Measurements from ENCODE around the gene MFSD6L. TPM values are rescaled to one million over a fixed set of nuclear protein-coding genes. Genes with fewer than 3 reads are reported as not detected.

Gene MFSD6L
- total and polyA plus RNA-seq, 2 of the 13 experiments (the other 11 are each of a cell fraction or from before 2014, with no cell fraction given): not detected

- FAIRE-seq (no peak), DNase-seq (ENCODE audit: low spot score) (peak; percentile 31)
Measured at GRCh38 chr17:8803531-8804420, 4.6 kb upstream of the MFSD6L start.

More at GRCh38 chr17:8803531-8804420, 4.6 kb upstream of the MFSD6L start:
- H3K27ac ChIP-seq (ENCODE audit: extremely low read length, insufficient read depth, low read length): no peak overlapping the region
- ChIA-PET CTCF (ENCODE audit: low intra/inter-chr PET ratio, low total read pairs) (interaction anchor here (1.7 kb wide), 1 partner anchor 91 kb away, joined by 4 read pairs; no protein-coding TSS in a partner anchor), POLR2A (no interaction called here)
- in situ Hi-C loops (cut with HindIII; ENCODE audit: extremely low pct_ligation_motif_present, low pct_unique_long_range_greater_than_20kb) (no loop called here), intact Hi-C loops (cut with micrococcal nuclease; ENCODE audit: unreplicated experiment) (loop anchor here (5.0 kb wide), 1 partner anchor 94 kb away; no protein-coding TSS in a partner anchor)
- no peak overlapping the region for H3K4me2 ChIP-seq (ENCODE audit: low read depth, low read length)
- H3K4me3 ChIP-seq (replicated peaks in 1 of 3; ENCODE audit: insufficient read depth in 1 of 3, low read depth in 2 of 3, low read length in 3 of 3): no peak overlapping the region
- ATAC-seq: peak; percentile 86
- no peaks in the 10 kb centered on the region for H3K4me1 ChIP-seq (ENCODE audit: insufficient read depth, low read length)
- H3K36me3 ChIP-seq (replicated peaks in 1 of 2; ENCODE audit: control insufficient read depth in 1 of 2, insufficient read depth in 2 of 2, low read length in 2 of 2): no peaks in the 10 kb centered on the region
- H4K20me1 ChIP-seq (ENCODE audit: insufficient read depth, low read length): no peaks in the 10 kb centered on the region
- no peaks in the 10 kb centered on the region for H3K79me2 ChIP-seq (ENCODE audit: insufficient read depth, low read length)
- H3K27me3 ChIP-seq (ENCODE audit: control insufficient read depth in 1 of 2, insufficient read depth in 2 of 2, low read length in 2 of 2): peaks cover 1 to 23% of the 10 kb centered on the region in 2 experiments
- no peak overlapping the region for H3K9ac ChIP-seq (ENCODE audit: insufficient read depth, low read depth, low read length)
- BruUV-seq (replicated peaks): no TSS peak
- no peaks in the 10 kb centered on the region for H3K9me3 ChIP-seq (ENCODE audit: low read length)
- TF ChIP-seq SRSF4 (IDR thresholded peaks at IDR 0.05; ENCODE audit: low read depth, low read length, poor library complexity, severe bottlenecking): no peak
- TF ChIP-seq FOXA1 (IDR thresholded peaks at IDR 0.05): no peak
- TF ChIP-seq FOXA1 (CRISPR knock-in tag; IDR thresholded peaks at IDR 0.05): no peak
- TF ChIP-seq XRCC5 (optimal IDR thresholded peaks at IDR 0.05; ENCODE audit: low read length): peak; percentile 27
- TF ChIP-seq STAG1 (CRISPR knock-in tag; IDR thresholded peaks at IDR 0.05): peak; percentile 44; the same call in 1 of the 2 replicates
- TF ChIP-seq, protein P1, sequence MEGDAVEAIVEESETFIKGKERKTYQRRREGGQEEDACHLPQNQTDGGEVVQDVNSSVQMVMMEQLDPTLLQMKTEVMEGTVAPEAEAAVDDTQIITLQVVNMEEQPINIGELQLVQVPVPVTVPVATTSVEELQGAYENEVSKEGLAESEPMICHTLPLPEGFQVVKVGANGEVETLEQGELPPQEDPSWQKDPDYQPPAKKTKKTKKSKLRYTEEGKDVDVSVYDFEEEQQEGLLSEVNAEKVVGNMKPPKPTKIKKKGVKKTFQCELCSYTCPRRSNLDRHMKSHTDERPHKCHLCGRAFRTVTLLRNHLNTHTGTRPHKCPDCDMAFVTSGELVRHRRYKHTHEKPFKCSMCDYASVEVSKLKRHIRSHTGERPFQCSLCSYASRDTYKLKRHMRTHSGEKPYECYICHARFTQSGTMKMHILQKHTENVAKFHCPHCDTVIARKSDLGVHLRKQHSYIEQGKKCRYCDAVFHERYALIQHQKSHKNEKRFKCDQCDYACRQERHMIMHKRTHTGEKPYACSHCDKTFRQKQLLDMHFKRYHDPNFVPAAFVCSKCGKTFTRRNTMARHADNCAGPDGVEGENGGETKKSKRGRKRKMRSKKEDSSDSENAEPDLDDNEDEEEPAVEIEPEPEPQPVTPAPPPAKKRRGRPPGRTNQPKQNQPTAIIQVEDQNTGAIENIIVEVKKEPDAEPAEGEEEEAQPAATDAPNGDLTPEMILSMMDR (CRISPR knock-in tag; IDR thresholded peaks at IDR 0.05): peak; percentile 53
- TF ChIP-seq, protein P2, sequence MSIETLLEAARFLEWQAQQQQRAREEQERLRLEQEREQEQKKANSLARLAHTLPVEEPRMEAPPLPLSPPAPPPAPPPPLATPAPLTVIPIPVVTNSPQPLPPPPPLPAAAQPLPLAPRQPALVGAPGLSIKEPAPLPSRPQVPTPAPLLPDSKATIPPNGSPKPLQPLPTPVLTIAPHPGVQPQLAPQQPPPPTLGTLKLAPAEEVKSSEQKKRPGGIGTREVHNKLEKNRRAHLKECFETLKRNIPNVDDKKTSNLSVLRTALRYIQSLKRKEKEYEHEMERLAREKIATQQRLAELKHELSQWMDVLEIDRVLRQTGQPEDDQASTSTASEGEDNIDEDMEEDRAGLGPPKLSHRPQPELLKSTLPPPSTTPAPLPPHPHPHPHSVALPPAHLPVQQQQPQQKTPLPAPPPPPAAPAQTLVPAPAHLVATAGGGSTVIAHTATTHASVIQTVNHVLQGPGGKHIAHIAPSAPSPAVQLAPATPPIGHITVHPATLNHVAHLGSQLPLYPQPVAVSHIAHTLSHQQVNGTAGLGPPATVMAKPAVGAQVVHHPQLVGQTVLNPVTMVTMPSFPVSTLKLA (IDR thresholded peaks at IDR 0.05): peak; percentile 57
- 14% methylated on average over 7 of the region's 19 CpGs for WGBS (ENCODE audit: low lambda C conversion rate)
- H2AFZ ChIP-seq (ENCODE audit: low read length): no peak overlapping the region
